Measurements from ENCODE around the gene TBC1D5. TPM values are rescaled to one million over a fixed set of nuclear protein-coding genes. Genes with fewer than 3 reads are reported as not detected.

TBC1D5 gene
- total and polyA plus RNA-seq, 8 donors = 47.4 to 74.8 (median 55.3) TPM

- H3K4me1 ChIP-seq = no peaks in the 10 kb centered on the region
- peaks cover 0 to 21% of the 10 kb centered on the region in 2 donors for H3K36me3 ChIP-seq
- ATAC-seq (no peak), DNase-seq (no peak)
- intact Hi-C loops (cut with DNase I) = no loop called here
- H3K27ac ChIP-seq = no peak overlapping the region
- H3K27me3 ChIP-seq = no peaks in the 10 kb centered on the region
- no peak overlapping the region for H3K4me3 ChIP-seq
- no peaks in the 10 kb centered on the region for H3K9me3 ChIP-seq
- TF ChIP-seq CTCF (IDR thresholded peaks at IDR 0.05) = no peak
These were observed 558.4 kb downstream of the TBC1D5 start for GRCh38 chr3:17183951-17184550.

- no peak for ATAC-seq
- no peaks in the 10 kb centered on the region for H3K9me3 ChIP-seq
- no peak overlapping the region for H3K27ac ChIP-seq
- peaks cover 0 to 21% of the 10 kb centered on the region in 2 donors for H3K36me3 ChIP-seq
- no peak for TF ChIP-seq CTCF (IDR thresholded peaks at IDR 0.05)
- no peak for DNase-seq
- intact Hi-C loops (cut with DNase I) = no loop called here
- H3K4me3 ChIP-seq = no peak overlapping the region
- no peaks in the 10 kb centered on the region for H3K27me3 ChIP-seq
- H3K4me1 ChIP-seq = no peaks in the 10 kb centered on the region
These were observed 560.3 kb downstream of the TBC1D5 start for GRCh38 chr3:17182166-17182565.

GRCh38 chr3:17181413-17181907 lies 561.0 kb downstream of the TBC1D5 start:
- TF ChIP-seq CTCF (IDR thresholded peaks at IDR 0.05) = no peak
- Histone ChIP-seq H3K36me3 (peaks cover 0 to 21% of the 10 kb centered on the region in 2 donors), H3K4me1 (no peaks in the 10 kb centered on the region), H3K9me3 (no peaks in the 10 kb centered on the region), H3K27me3 (no peaks in the 10 kb centered on the region), H3K27ac (no peak overlapping the region), H3K4me3 (no peak overlapping the region)
- DNase-seq (no peak), ATAC-seq (no peak)
- intact Hi-C loops (cut with DNase I) = no loop called here

GRCh38 chr3:17179381-17180205 lies 562.8 kb downstream of the TBC1D5 start:
- intact Hi-C loops (cut with DNase I) = no loop called here
- ATAC-seq (no peak), DNase-seq (no peak)
- no peak for TF ChIP-seq CTCF (IDR thresholded peaks at IDR 0.05)
- H3K9me3 ChIP-seq = no peaks in the 10 kb centered on the region
- H3K4me3 ChIP-seq = no peak overlapping the region
- peaks cover 0 to 17% of the 10 kb centered on the region in 2 donors for H3K36me3 ChIP-seq
- no peak overlapping the region for H3K27ac ChIP-seq
- no peaks in the 10 kb centered on the region for H3K4me1 ChIP-seq
- H3K27me3 ChIP-seq = no peaks in the 10 kb centered on the region

GRCh38 chr3:17176757-17177156 lies 565.7 kb downstream of the TBC1D5 start:
- TF ChIP-seq CTCF (IDR thresholded peaks at IDR 0.05) = no peak
- H3K27me3 ChIP-seq = no peaks in the 10 kb centered on the region
- no peaks in the 10 kb centered on the region for H3K9me3 ChIP-seq
- no peak overlapping the region for H3K27ac ChIP-seq
- no peak for ATAC-seq
- H3K4me3 ChIP-seq = no peak overlapping the region
- no peak for DNase-seq
- intact Hi-C loops (cut with DNase I) = no loop called here
- no peaks in the 10 kb centered on the region for H3K36me3 ChIP-seq
- H3K4me1 ChIP-seq = no peaks in the 10 kb centered on the region
